OCI-LY7 (cell line): ENCODE data around the gene GRID1.

Source experiments
- EZH2phosphoT487 ChIP-seq: fragments of 200-600 bp; sonication (generic); IDR thresholded peaks from 2 replicates; pipeline ENCODE4 v1.6.1; 2018; ENCODE audit warnings: low read depth, borderline replicate concordance, mild to moderate bottlenecking, mixed run types, antibody characterized with exemption, low read length, moderate library complexity, mixed read lengths
- TF ChIP-seq, protein P1 (sequence below): fragments of 200-600 bp; sonication (generic); conservative IDR thresholded peaks from 2 replicates; pipeline ENCODE4 v1.5.1; 2014; ENCODE audit warnings: mild to moderate bottlenecking, antibody characterized with exemption, low read length, moderate library complexity, mixed read lengths

DNA sequence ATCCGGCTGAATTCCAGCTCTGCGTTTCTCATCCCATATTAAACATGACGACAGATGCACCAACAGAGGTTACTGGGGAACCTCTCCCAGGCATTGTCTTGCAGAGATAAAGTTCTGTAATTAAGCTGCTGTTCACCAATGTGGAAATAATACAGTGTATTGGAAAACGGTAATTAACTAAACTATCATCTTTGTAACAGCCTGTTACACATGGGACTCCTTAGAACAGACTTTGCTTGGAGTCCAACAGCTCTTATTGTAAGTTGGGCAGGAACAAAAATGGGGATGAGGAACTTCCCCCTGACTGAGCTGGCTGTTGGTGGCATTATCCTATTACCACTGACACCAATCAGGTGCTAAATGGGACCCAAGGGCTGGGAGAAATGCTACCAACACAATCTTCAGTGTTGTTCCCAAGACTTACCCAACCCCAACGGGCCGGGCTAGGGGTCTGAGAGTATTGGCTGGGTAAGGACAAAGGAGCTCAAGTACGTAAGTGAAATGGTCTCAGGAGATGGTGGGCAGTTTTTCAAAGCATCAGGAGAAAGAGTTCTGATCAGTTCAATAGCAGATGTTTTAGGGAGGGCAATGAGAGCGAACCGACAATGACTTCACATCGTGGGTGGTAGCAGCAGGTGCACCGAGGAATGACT is 759.4 kb downstream of the GRID1 start:
- TF ChIP-seq, protein P1, sequence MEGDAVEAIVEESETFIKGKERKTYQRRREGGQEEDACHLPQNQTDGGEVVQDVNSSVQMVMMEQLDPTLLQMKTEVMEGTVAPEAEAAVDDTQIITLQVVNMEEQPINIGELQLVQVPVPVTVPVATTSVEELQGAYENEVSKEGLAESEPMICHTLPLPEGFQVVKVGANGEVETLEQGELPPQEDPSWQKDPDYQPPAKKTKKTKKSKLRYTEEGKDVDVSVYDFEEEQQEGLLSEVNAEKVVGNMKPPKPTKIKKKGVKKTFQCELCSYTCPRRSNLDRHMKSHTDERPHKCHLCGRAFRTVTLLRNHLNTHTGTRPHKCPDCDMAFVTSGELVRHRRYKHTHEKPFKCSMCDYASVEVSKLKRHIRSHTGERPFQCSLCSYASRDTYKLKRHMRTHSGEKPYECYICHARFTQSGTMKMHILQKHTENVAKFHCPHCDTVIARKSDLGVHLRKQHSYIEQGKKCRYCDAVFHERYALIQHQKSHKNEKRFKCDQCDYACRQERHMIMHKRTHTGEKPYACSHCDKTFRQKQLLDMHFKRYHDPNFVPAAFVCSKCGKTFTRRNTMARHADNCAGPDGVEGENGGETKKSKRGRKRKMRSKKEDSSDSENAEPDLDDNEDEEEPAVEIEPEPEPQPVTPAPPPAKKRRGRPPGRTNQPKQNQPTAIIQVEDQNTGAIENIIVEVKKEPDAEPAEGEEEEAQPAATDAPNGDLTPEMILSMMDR: no peak
- TF ChIP-seq EZH2phosphoT487: no peak
